ENCODE measurements around the gene UQCRH. TPM values are rescaled to one million over a fixed set of nuclear protein-coding genes. Genes with fewer than 3 reads are reported as not detected.

Gene UQCRH
- total RNA-seq, 1 donor from 2014 or later, result 335 TPM

- H3K27me3 Mint-ChIP-seq, result no peaks in the 10 kb centered on the region
- H3K36me3 Mint-ChIP-seq, result peaks cover 49% of the 10 kb centered on the region
- H3K9me3 Mint-ChIP-seq, result no peaks in the 10 kb centered on the region
- no peak for TF ChIP-seq CTCF (conservative IDR thresholded peaks at IDR 0.05)
- no peak for DNase-seq (ENCODE audit: extremely low spot score, unreplicated experiment)
- no peaks in the 10 kb centered on the region for H3K4me1 Mint-ChIP-seq (ENCODE audit: unreplicated experiment)
- no peak overlapping the region for H3K4me3 Mint-ChIP-seq
- H3K27ac Mint-ChIP-seq, result no peak overlapping the region
These were observed 23.4 kb upstream of the UQCRH start for GRCh38 chr1:46280092-46280491.

GRCh38 chr1:46281021-46281420 lies 22.5 kb upstream of the UQCRH start:
- Mint-ChIP-seq H3K27ac (no peak overlapping the region), H3K27me3 (no peaks in the 10 kb centered on the region), H3K4me1 (ENCODE audit: unreplicated experiment) (no peaks in the 10 kb centered on the region), H3K9me3 (no peaks in the 10 kb centered on the region), H3K4me3 (no peak overlapping the region), H3K36me3 (peaks cover 42% of the 10 kb centered on the region)
- DNase-seq (ENCODE audit: extremely low spot score, unreplicated experiment), result no peak
- TF ChIP-seq CTCF (conservative IDR thresholded peaks at IDR 0.05), result no peak

GRCh38 chr1:46284058-46284457 lies 19.4 kb upstream of the UQCRH start:
- no peaks in the 10 kb centered on the region for H3K9me3 Mint-ChIP-seq
- H3K4me1 Mint-ChIP-seq (ENCODE audit: unreplicated experiment), result no peaks in the 10 kb centered on the region

GRCh38 chr1:46284597-46285564 lies 18.6 kb upstream of the UQCRH start:
- Mint-ChIP-seq H3K4me3 (no peak overlapping the region), H3K36me3 (peaks cover 45% of the 10 kb centered on the region)

More at GRCh38 chr1:46284058-46284457, 19.4 kb upstream of the UQCRH start:
- Mint-ChIP-seq H3K36me3 (peaks cover 40% of the 10 kb centered on the region), H3K27me3 (no peaks in the 10 kb centered on the region), H3K4me3 (no peak overlapping the region), H3K27ac (no peak overlapping the region)
- DNase-seq (ENCODE audit: extremely low spot score, unreplicated experiment), result no peak
- no peak for TF ChIP-seq CTCF (conservative IDR thresholded peaks at IDR 0.05)

GRCh38 chr1:46285730-46286477 lies 17.6 kb upstream of the UQCRH start:
- H3K36me3 Mint-ChIP-seq, result peaks cover 46% of the 10 kb centered on the region
- no peak for DNase-seq (ENCODE audit: extremely low spot score, unreplicated experiment)

More at GRCh38 chr1:46284597-46285564, 18.6 kb upstream of the UQCRH start:
- Mint-ChIP-seq H3K9me3 (no peaks in the 10 kb centered on the region), H3K27me3 (no peaks in the 10 kb centered on the region), H3K4me1 (ENCODE audit: unreplicated experiment) (no peaks in the 10 kb centered on the region), H3K27ac (no peak overlapping the region)
- TF ChIP-seq CTCF (conservative IDR thresholded peaks at IDR 0.05), result no peak
- DNase-seq (ENCODE audit: extremely low spot score, unreplicated experiment), result no peak

More at GRCh38 chr1:46285730-46286477, 17.6 kb upstream of the UQCRH start:
- H3K27me3 Mint-ChIP-seq, result no peaks in the 10 kb centered on the region
- H3K9me3 Mint-ChIP-seq, result no peaks in the 10 kb centered on the region
- no peaks in the 10 kb centered on the region for H3K4me1 Mint-ChIP-seq (ENCODE audit: unreplicated experiment)
- no peak overlapping the region for H3K4me3 Mint-ChIP-seq
- no peak for TF ChIP-seq CTCF (conservative IDR thresholded peaks at IDR 0.05)
- H3K27ac Mint-ChIP-seq, result no peak overlapping the region

Measured in type B pancreatic cell (in vitro differentiated cells).